DMS153 treated with DMSO at 0.1 percent for 48 hours (cell line): ENCODE measurements around the gene IL16.
"Not testable (repeated sequence)": the region's sequence is repeated elsewhere in the genome, so short reads cannot be mapped to it uniquely, and the experiment has no call there.

Source experiments
- DNase-seq: peaks from one replicate; lab custom pipeline; 2025; ENCODE audit not compliant: unreplicated experiment; lab: John Stamatoyannopoulos, UW

Gene IL16

GRCh38 chr15:81331600-81331999 lies 134.9 kb downstream of the IL16 start:
- no peak for DNase-seq

- DNase-seq: no peak
Observed at GRCh38 chr15:81332326-81332725, 135.6 kb downstream of the IL16 start.

DNA sequence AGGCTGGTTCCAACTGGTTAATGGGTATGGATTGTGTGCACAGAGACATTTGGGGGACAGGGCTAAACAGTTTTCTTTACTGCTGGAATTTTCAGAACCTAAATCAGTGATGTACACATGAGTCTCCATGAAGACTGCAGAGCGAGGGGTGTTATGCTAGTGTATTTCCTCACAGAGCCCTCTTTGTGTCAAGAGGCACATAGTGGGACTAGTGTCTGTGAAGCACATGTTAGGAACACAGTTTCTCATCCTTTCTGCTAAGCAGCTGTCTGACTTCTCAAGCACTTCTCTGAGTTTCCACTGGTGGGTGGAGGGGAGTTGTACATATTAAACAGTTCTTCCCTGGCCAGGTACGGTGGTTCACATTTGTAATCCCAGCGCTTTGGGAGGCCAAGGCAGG lies 136.7 kb downstream of the IL16 start:
- no peak for DNase-seq

- no peak for DNase-seq
Observed at GRCh38 chr15:81334768-81335435, 138.2 kb downstream of the IL16 start.

GRCh38 chr15:81335631-81336030 lies 139.0 kb downstream of the IL16 start:
- DNase-seq: no peak

GRCh38 chr15:81336568-81336967 lies 139.9 kb downstream of the IL16 start:
- no peak for DNase-seq

DNA sequence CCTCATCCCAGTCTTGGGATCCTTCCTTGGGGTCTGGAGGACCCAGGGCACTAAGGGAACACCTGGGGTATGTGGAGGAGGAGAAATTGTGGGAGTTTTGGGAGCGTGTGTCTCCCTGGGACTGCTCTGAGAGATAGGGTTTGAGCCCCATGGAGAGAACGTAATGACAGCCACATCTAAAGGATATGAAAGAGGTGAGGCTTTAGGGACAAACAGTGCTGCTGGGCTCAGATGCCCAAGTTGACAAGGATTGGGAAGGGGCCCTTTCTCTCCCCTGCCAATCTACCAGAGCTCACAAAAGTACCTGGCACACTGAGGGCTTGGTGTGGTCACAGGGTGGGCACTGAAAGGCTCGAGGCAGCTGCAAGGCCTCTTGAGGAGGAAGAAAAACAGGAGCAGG lies 140.6 kb downstream of the IL16 start:
- DNase-seq: no peak

GRCh38 chr15:81337713-81338157 lies 141.1 kb downstream of the IL16 start:
- no peak for DNase-seq

DNA sequence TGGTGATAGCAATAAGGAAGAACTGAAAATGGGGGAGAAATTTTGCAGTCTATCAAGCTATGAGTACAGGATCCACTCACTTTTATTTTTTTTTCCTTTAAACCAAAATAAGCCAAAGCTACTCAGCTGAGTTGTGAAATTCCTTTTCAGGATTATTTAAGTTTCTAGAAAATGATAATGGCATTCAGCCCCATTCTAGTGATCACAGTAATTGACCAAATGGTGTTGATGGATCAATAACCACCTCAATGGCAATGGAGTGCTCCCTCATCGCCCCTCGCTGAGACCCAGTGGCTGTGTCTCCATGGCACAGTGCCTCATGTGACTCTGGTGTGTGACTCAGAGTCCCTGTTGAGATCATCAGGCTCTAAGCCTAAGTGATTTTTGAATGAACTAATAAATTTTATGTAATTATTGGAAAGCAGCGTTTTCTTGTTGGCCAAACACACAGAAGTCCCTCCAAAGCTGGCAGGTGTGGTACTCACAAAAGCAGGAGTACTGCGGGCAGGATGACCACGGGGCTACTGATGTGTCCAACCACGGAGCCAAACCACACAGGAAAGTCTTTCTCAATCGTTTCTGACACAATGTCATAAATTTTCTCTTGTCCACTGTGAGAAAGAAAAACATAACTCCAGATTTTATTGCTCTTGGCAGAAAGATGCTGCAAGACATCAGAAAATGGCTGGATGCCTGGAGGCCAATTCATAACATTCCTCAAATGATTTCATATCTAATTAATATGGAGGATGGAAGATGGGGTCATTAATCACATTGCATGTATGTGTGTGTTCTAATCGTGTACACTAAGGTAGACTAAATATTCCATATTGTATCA lies 141.7 kb downstream of the IL16 start:
- no peak for DNase-seq

DNA sequence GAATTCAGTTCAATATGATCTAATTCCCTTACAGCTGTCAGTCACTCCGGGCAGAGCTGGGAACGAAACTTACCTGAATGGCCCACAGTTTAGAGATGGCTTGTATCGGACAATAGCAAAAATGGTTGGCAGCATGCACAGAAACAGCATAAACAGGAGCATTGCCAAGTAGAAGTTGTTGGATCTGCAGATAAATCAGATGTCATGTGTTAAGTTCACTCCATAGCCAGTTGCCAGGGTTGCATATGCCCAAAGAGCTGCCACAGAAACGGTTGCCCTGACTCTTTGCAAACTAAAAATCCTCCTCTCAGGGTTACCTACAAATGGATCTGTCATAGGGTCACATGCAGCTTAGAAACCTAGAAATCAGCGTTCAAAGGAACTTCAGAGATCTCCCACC lies 142.6 kb downstream of the IL16 start:
- DNase-seq: no peak

GRCh38 chr15:81339851-81340250 lies 143.2 kb downstream of the IL16 start:
- DNase-seq: no peak

GRCh38 chr15:81341351-81341750 lies 144.7 kb downstream of the IL16 start:
- DNase-seq: no peak

GRCh38 chr15:81343371-81343770 lies 146.7 kb downstream of the IL16 start:
- no peak for DNase-seq

DNA sequence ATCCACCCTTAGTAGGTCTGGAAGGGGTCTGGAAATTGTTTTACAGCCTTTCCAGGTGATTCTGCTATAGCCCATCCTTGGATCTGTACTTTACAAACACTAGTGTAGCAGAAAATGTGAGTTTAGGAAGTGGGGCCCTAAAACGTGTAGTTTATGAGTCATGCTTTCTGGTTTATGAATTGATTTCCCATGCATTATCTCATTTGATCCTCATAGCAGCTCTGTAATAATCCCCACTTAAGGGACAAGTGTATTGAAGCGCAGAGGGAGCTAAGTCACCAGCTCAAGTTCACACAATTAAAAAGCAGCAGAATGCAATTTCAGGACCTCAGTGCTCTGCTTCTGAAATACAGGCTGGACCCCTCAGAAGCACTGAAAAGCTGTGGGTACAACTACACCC lies 149.9 kb downstream of the IL16 start:
- DNase-seq: no peak

DNA sequence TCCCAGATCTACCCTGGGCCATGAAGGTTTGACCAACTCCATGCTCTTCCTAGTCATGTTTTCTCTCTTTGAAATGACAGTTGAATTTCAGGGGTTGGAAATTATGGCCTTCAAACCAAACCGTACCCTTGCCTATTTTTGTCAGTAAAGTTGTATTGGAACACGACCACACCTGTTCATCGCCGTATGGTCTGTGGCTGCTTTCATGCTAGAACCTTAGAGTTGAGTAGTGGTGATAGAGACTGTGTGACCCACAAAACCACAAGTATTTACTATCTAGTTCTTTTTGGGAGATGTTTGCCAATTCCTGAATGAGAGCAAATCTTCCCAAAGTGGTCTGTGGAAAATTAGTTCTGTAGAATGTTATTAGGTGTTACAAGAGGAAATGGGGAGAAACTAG lies 151.2 kb downstream of the IL16 start:
- DNase-seq: no peak

- not testable (repeated sequence) for DNase-seq
Observed at GRCh38 chr15:81348691-81349090, 152.0 kb downstream of the IL16 start.

DNA sequence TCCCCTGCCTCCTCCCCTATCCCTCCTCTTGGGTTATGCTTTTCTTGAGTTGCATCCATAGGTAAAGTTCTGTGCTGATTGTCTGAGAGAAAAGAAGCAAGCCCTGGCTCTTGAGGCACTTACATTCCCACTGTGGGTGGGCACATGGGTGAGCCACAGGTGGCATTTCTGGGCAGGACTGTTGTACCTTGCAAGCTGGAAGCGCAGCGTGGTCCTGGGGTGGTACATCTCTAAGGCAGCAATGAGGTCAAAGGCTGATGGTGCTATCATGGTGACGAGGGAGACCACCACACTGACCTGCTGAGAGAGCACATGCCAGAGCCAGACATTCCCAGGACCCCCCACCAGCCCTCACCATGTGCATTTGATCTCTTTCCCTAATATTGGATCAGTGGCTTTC lies 152.6 kb downstream of the IL16 start:
- DNase-seq: no peak

DNA sequence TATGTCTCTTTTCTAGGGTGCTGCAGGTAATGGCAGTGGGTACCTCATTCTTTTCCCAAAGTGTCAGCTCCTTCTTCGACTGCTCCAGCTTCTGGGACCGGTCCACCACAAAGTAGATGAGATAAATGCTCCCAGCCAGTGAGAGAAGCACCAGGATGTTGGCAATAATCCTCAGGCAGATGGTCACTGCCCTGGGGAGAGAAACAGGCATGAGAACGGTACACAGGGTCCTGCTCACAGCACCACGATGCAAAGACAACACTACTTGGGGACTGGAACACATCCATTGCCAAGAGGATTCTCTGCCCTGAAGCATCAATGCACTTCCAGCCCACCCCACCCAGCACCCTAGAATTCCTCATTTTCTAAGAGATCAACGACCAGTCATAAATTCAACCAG lies 155.0 kb downstream of the IL16 start:
- no peak for DNase-seq

GRCh38 chr15:81356252-81356651 lies 159.6 kb downstream of the IL16 start:
- no peak for DNase-seq

- DNase-seq: no peak
Observed at GRCh38 chr15:81357180-81357686, 160.6 kb downstream of the IL16 start.

- no peak for DNase-seq
Observed at GRCh38 chr15:81358248-81358647, 161.6 kb downstream of the IL16 start.

GRCh38 chr15:81360491-81360890 lies 163.8 kb downstream of the IL16 start:
- no peak for DNase-seq
